Fibroblast of mammary gland (primary cell): ENCODE data around the gene DNAH7.

Experiments
- DNase-seq: peaks from one replicate; pipeline ENCODE4 v3.0.0-alpha.2; 2010; ENCODE audit warnings: low read depth
- H3K4me3 ChIP-seq: 2 replicates; pipeline ENCODE4 v1.5.1; 2011; ENCODE audit warnings: low read depth, mild to moderate bottlenecking, low read length, moderate library complexity; ENCODE audit not compliant: control insufficient read depth
- TF ChIP-seq, protein P1 (sequence below): conservative IDR thresholded peaks from 2 replicates; pipeline ENCODE4 v1.5.1; 2011; ENCODE audit warnings: low read depth, low read length, inconsistent platforms; ENCODE audit not compliant: control insufficient read depth, insufficient read depth

Gene DNAH7

DNA sequence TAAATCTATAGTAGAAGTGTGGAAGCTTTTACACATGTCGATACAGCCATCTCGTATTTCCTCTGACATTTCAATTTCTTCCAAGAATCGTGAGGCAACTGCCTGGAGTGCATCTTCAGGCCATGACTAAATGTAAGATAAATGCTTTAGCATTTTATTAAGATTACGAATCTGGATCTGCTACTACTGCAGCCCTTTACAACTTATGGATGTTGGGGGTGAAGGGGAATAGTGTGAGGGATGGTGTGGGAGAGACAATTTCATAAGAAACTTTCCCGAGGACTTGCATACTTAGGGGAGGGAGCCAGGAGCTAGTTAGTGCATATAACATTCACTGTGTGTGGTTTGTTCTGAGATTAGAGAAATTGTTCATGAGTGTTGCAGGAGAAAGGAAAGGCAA, 206.8 kb downstream of the DNAH7 start:
- peak; percentile 71 for DNase-seq
- no peak overlapping the region for H3K4me3 ChIP-seq
- TF ChIP-seq, protein P1, sequence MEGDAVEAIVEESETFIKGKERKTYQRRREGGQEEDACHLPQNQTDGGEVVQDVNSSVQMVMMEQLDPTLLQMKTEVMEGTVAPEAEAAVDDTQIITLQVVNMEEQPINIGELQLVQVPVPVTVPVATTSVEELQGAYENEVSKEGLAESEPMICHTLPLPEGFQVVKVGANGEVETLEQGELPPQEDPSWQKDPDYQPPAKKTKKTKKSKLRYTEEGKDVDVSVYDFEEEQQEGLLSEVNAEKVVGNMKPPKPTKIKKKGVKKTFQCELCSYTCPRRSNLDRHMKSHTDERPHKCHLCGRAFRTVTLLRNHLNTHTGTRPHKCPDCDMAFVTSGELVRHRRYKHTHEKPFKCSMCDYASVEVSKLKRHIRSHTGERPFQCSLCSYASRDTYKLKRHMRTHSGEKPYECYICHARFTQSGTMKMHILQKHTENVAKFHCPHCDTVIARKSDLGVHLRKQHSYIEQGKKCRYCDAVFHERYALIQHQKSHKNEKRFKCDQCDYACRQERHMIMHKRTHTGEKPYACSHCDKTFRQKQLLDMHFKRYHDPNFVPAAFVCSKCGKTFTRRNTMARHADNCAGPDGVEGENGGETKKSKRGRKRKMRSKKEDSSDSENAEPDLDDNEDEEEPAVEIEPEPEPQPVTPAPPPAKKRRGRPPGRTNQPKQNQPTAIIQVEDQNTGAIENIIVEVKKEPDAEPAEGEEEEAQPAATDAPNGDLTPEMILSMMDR, result no peak

DNA sequence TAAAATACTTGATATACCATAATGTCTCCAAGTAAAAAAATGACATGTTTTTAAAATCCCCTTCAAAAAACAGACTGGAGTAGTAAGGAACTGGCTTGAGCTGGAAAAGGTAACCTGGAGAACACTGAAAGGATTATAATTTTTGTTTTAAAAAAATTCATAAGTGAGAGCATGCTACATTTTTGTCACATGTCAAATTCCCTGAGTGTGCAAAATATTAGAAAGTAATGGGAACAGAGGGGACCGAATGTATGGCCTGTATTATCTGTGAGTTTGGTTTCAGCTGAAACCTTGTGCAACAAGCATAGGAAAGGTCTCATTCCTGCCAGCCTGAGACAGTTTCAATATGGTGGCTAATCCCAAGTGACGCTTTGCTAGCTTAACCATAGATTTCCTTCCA, 209.1 kb downstream of the DNAH7 start:
- no peak overlapping the region for H3K4me3 ChIP-seq
- no peak for DNase-seq
- TF ChIP-seq, protein P1, result no peak

DNA sequence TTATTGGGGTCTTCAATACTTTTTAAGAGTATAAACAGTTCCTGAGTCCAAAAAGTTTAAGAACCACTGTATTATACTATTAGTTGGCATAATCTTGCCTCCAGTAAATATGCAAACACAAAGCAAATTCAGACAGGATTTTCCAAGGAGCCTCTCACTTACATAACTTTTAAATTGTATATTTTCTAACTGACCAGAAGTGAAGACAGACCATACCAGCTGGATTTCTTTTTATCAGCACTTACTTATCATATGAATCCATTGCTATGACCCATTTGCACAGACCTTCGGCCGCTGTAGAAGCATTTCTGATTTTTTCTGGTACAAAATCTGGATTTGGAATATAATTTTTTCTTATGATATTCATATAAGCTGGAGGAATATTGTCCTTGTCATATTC, 211.5 kb downstream of the DNAH7 start:
- TF ChIP-seq, protein P1, result no peak
- DNase-seq, result no peak
- H3K4me3 ChIP-seq, result no peak overlapping the region

DNA sequence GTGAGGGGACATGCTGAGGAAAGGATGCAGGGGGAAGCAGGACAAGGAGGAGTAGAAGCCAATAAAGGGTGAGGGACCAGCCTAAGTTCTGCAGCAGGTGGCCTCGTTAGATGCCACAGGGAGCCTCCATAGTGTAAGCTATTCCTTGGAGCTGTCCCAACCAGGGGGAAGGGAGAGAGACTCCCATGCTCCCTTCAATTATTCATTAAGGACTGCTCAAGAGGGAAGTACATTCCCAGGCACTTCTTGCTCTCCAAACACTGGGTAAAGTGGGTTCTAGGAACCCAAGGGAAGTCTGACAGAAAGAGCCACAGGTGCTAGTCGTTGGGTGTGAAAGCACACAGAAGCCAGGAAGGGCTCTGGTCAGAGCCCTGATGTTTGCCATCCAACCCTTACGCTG, 217.9 kb downstream of the DNAH7 start:
- H3K4me3 ChIP-seq, result no peak overlapping the region
- no peak for DNase-seq
- TF ChIP-seq, protein P1, result no peak

DNA sequence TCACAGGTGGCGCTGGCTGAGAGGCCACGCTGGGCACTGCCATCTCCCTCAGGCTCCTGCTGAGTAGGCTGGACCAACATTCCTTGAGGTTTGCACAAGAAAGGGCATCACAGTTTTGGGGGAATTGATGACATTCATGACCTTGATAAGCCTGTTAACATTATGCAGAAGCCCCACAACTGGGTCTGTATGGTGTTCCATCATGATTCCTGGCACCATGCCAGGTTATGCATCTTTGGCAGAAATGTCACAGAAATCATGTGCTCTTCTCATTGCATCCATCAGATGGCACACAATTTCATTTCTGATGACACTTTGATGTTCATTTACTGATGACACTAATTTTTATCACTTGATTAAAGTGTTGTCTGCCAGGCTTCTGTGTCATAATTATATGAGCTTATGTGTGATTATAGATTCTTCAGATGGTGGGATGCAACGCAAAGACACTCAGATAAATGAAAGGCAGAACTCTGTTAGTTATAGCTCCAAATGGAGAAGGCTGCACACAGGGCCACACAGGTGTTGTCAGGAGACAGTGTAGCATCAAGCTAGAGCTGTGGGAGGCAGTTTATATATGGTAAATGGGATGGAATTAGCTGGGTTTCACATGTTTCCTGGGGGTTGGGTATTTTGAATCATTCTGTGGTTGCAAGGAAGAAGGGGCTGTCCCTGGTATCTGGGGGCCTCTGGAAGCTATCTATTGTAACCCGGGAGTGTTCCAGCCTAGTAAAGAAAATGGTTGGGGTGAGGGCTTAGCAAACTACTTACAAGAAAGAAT, 220.3 kb downstream of the DNAH7 start:
- TF ChIP-seq, protein P1, result no peak
- no peak for DNase-seq
- H3K4me3 ChIP-seq, result no peak overlapping the region

DNA sequence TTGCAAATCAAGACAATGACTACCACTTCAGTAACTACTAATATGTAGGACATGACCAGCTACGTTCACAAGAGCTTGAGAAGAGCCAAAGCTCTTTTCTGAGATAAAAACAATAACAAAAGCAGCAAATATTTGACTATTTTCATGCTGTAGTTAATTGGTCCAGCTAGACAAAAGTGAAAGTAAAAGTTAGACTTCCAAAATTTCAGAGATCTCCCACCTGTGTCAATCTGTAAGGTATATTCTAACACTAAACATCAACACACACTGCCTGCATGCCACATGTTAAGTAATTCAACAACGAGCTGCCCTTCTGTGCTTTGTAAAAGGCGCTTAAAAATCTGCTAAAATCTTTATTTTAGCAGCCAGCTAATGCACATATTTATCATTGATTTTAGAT, 225.7 kb downstream of the DNAH7 start:
- DNase-seq, result no peak

More for the DNA sequence above, 225.7 kb downstream of the DNAH7 start:
- TF ChIP-seq, protein P1, result no peak
- H3K4me3 ChIP-seq, result no peak overlapping the region
